Ramos (cell line): ENCODE results near the gene MAPRE3.

Source experiments
- in situ Hi-C: fragments of 300-500 bp; cut with MboI; formaldehyde crosslinking; loops from one replicate; pipeline ENCODE4 v1.14.3; 2022; ENCODE audit warnings: low sequenced_read_pairs; ENCODE audit not compliant: unreplicated experiment

MAPRE3 gene

GRCh38 chr2:26978061-26978596 lies 7.7 kb downstream of the MAPRE3 start:
- in situ Hi-C loops, result no loop called here

GRCh38 chr2:26979741-26980140 lies 9.3 kb downstream of the MAPRE3 start:
- in situ Hi-C loops, result no loop called here

- in situ Hi-C loops, result no loop called here
Observed at GRCh38 chr2:26980971-26981370, 10.5 kb downstream of the MAPRE3 start.

GRCh38 chr2:26982102-26982742 lies 11.8 kb downstream of the MAPRE3 start:
- in situ Hi-C loops, result no loop called here

- in situ Hi-C loops, result no loop called here
Observed at GRCh38 chr2:26983746-26984145, 13.3 kb downstream of the MAPRE3 start.

- in situ Hi-C loops, result no loop called here
Observed at GRCh38 chr2:26985807-26986206, 15.4 kb downstream of the MAPRE3 start.

GRCh38 chr2:26986576-26986975 lies 16.1 kb downstream of the MAPRE3 start:
- in situ Hi-C loops, result no loop called here

- in situ Hi-C loops, result no loop called here
Observed at GRCh38 chr2:26988058-26988860, 17.8 kb downstream of the MAPRE3 start.

- in situ Hi-C loops, result no loop called here
Observed at GRCh38 chr2:26989156-26989555, 18.7 kb downstream of the MAPRE3 start.

GRCh38 chr2:26991717-26992116 lies 21.3 kb downstream of the MAPRE3 start:
- in situ Hi-C loops, result no loop called here

GRCh38 chr2:26993768-26994167 lies 23.3 kb downstream of the MAPRE3 start:
- in situ Hi-C loops, result no loop called here

GRCh38 chr2:26994983-26995382 lies 24.5 kb downstream of the MAPRE3 start:
- in situ Hi-C loops, result no loop called here

- in situ Hi-C loops, result no loop called here
Observed at GRCh38 chr2:26997394-26997793, 27.0 kb downstream of the MAPRE3 start.

GRCh38 chr2:26998323-26998722 lies 27.9 kb downstream of the MAPRE3 start:
- in situ Hi-C loops, result no loop called here

GRCh38 chr2:27000228-27000627 lies 29.8 kb downstream of the MAPRE3 start:
- in situ Hi-C loops, result no loop called here

- in situ Hi-C loops, result no loop called here
Observed at GRCh38 chr2:27000995-27001394, 30.6 kb downstream of the MAPRE3 start.

GRCh38 chr2:27001950-27002349 lies 31.5 kb downstream of the MAPRE3 start:
- in situ Hi-C loops, result no loop called here

GRCh38 chr2:27003007-27003406 lies 32.6 kb downstream of the MAPRE3 start:
- in situ Hi-C loops, result no loop called here

- in situ Hi-C loops, result no loop called here
Observed at GRCh38 chr2:27003857-27004256, 33.4 kb downstream of the MAPRE3 start.

GRCh38 chr2:27006602-27007415 lies 36.4 kb downstream of the MAPRE3 start:
- in situ Hi-C loops, result no loop called here
